ENCODE results near the gene HTT-AS.
A peak's percentile ranks its signal among the peaks of the same experiment; 100 is the strongest.
"Not testable (repeated sequence)": the region's sequence is repeated elsewhere in the genome, so short reads cannot be mapped to it uniquely, and the experiment has no call there.

The HTT-AS gene

DNA sequence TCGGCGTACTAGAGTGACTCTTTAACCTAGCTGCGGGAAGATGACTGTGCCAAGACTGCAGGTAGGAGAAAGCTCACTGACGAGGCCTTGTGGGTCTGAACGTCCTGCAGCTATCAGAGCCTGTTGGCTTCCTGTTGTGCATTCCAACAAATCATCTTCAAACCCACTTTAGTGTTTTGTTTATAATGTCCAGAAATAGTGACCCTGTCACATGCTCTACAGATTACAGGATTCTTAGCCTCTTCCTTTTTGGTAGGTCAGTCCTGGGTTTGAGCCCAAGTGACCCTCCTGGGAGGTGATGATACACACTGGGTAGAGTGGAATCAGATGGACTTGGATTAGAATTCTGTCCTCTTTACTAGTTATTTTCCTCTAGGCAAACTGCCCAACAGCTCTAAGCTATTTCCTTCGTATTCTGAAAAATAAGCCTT is 33.4 kb upstream of the HTT-AS start:
- peak overlapping the region; percentile 57 for H3K27ac ChIP-seq

DNA sequence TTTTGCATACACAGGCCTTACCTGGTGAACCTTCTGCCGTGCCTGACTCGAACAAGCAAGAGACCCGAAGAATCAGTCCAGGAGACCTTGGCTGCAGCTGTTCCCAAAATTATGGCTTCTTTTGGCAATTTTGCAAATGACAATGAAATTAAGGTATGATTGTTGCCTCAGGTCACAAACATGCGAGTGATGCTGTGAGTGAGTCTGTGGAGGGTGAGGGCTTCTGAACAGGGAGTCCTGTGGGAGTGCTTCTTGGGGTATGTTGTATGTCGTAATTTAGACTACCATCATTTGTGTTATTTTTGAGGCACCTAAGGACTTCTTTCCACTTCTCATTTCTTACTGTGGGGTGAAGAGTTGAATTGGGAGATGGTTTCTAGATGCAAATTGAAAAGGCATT is 32.9 kb upstream of the HTT-AS start:
- Histone ChIP-seq H3K79me2 (peaks cover 4% of the 10 kb centered on the region), H3K27me3 (ENCODE audit: control insufficient read depth, insufficient read depth, low read length) (no peaks in the 10 kb centered on the region), H3K9me3 (ENCODE audit: control insufficient read depth, low read length) (no peaks in the 10 kb centered on the region), H3K27ac (no peak overlapping the region), H2AFZ (no peak overlapping the region), H3K4me1 (no peaks in the 10 kb centered on the region), H3K4me3 (ENCODE audit: low read depth, low read length) (no peak overlapping the region), H3K36me3 (ENCODE audit: control insufficient read depth, insufficient read depth, low read length) (no peaks in the 10 kb centered on the region), H3K4me2 (ENCODE audit: low read length) (no peak overlapping the region), H3K9ac (no peak overlapping the region)
- TF ChIP-seq, protein P1, sequence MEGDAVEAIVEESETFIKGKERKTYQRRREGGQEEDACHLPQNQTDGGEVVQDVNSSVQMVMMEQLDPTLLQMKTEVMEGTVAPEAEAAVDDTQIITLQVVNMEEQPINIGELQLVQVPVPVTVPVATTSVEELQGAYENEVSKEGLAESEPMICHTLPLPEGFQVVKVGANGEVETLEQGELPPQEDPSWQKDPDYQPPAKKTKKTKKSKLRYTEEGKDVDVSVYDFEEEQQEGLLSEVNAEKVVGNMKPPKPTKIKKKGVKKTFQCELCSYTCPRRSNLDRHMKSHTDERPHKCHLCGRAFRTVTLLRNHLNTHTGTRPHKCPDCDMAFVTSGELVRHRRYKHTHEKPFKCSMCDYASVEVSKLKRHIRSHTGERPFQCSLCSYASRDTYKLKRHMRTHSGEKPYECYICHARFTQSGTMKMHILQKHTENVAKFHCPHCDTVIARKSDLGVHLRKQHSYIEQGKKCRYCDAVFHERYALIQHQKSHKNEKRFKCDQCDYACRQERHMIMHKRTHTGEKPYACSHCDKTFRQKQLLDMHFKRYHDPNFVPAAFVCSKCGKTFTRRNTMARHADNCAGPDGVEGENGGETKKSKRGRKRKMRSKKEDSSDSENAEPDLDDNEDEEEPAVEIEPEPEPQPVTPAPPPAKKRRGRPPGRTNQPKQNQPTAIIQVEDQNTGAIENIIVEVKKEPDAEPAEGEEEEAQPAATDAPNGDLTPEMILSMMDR (IDR thresholded peaks at IDR 0.05), result no peak

More for the DNA sequence above, 33.4 kb upstream of the HTT-AS start:
- Histone ChIP-seq H3K4me2 (ENCODE audit: low read length) (no peak overlapping the region), H3K9me3 (ENCODE audit: control insufficient read depth, low read length) (no peaks in the 10 kb centered on the region), H3K79me2 (peaks cover 4% of the 10 kb centered on the region), H3K9ac (no peak overlapping the region), H2AFZ (no peak overlapping the region), H3K4me1 (no peaks in the 10 kb centered on the region), H3K4me3 (ENCODE audit: low read depth, low read length) (no peak overlapping the region), H3K36me3 (ENCODE audit: control insufficient read depth, insufficient read depth, low read length) (no peaks in the 10 kb centered on the region), H3K27me3 (ENCODE audit: control insufficient read depth, insufficient read depth, low read length) (no peaks in the 10 kb centered on the region)
- TF ChIP-seq, protein P1 (IDR thresholded peaks at IDR 0.05), result no peak

DNA sequence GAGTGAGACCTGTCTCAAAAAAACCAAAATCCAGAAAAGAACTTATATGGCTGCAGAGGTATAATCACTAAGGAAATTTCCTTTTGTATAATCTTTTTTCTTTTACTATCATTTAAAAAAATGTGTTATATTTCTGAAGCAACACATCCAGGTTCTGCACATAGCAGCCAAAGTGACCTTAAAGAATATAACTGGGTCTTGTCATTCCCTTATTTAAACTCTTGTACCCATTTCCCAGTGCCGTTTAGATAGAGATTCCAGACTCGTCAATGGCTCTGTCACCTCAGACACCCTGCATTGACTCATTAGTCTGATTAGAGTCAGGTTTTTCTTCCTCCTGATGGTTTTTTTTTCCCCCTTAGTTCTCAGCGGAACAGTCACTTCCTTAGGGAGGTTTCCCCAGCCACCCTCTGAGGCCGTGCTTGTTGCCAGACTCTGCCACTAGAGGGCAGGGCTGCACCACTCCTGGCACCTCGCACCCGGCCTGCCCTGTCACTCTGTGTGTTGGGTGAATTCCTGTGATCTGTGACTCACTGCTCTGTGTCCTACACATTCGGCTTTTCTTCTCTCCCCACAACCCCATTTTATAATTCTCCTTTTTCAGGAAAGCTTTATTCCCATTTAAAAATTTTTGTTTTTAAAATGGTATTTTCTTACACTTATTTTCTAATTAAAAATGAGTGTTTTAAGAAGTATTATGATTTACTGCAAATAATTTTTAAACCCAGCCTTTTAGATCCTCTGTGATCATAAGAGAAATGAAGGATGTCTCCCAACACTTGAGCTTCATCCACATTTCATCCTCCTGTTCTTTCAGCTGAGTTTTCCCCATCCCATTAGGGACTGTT is 32.2 kb upstream of the HTT-AS start:
- peaks cover 4% of the 10 kb centered on the region for H3K79me2 ChIP-seq
- H3K9me3 ChIP-seq (ENCODE audit: control insufficient read depth, low read length), result no peaks in the 10 kb centered on the region
- H3K27me3 ChIP-seq (ENCODE audit: control insufficient read depth, insufficient read depth, low read length), result no peaks in the 10 kb centered on the region
- H3K4me1 ChIP-seq, result no peaks in the 10 kb centered on the region
- H3K4me3 ChIP-seq (ENCODE audit: low read depth, low read length), result no peak overlapping the region
- H3K4me2 ChIP-seq (ENCODE audit: low read length), result no peak overlapping the region
- no peak overlapping the region for H2AFZ ChIP-seq
- TF ChIP-seq, protein P1 (IDR thresholded peaks at IDR 0.05), result peak; percentile 77
- no peak overlapping the region for H3K27ac ChIP-seq
- no peak overlapping the region for H3K9ac ChIP-seq
- H3K36me3 ChIP-seq (ENCODE audit: control insufficient read depth, insufficient read depth, low read length), result no peaks in the 10 kb centered on the region

DNA sequence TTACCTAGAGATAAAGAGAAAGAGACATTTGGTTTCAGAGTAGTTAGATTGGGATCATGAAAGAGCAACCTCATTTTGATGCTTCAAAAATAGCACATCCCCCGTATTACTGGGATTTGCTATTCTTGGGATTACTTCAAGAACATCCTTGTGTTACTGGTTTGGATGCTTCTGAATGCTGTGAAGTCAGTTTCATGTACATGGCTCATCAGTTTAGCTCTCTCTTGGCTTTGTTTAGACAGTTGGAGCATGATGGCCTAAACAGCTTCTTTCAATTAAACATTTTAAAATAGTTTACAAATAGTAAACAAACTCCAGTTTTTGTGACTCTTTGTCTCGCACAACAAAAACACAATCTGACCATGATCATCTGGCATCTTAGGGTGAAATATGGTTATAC is 24.0 kb upstream of the HTT-AS start:
- H3K27ac ChIP-seq, result no peak overlapping the region
- no peak overlapping the region for H3K4me3 ChIP-seq (ENCODE audit: low read depth, low read length)
- TF ChIP-seq, protein P1 (IDR thresholded peaks at IDR 0.05), result no peak
- no peak overlapping the region for H2AFZ ChIP-seq
- no peak overlapping the region for H3K4me2 ChIP-seq (ENCODE audit: low read length)
- H3K9ac ChIP-seq, result no peak overlapping the region
- no peaks in the 10 kb centered on the region for H3K9me3 ChIP-seq (ENCODE audit: control insufficient read depth, low read length)
- no peaks in the 10 kb centered on the region for H3K27me3 ChIP-seq (ENCODE audit: control insufficient read depth, insufficient read depth, low read length)
- no peaks in the 10 kb centered on the region for H3K36me3 ChIP-seq (ENCODE audit: control insufficient read depth, insufficient read depth, low read length)
- no peaks in the 10 kb centered on the region for H3K79me2 ChIP-seq
- no peaks in the 10 kb centered on the region for H3K4me1 ChIP-seq

DNA sequence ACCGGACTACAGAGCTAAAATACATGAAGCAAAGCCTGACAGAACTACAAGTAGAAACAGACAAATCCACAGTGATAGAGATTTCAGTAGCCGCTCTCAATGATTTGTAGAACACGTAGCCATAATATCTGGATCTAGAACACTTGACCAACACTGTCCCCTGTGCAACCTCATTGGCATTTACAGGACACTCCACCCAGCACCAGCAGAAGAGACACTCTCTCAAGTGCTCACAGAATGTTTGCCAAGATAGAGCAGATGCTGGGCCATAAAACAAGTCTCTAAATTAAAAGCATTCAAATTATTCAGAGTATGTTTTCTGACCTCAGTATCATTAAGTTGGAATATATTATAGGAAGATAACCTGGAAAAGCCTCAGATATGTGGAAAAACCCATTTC is 21.9 kb upstream of the HTT-AS start:
- no peaks in the 10 kb centered on the region for H3K27me3 ChIP-seq (ENCODE audit: control insufficient read depth, insufficient read depth, low read length)
- no peak overlapping the region for H3K9ac ChIP-seq
- no peak overlapping the region for H2AFZ ChIP-seq
- H3K27ac ChIP-seq, result no peak overlapping the region
- H3K79me2 ChIP-seq, result no peaks in the 10 kb centered on the region
- H3K4me3 ChIP-seq (ENCODE audit: low read depth, low read length), result no peak overlapping the region
- TF ChIP-seq, protein P1 (IDR thresholded peaks at IDR 0.05), result no peak
- H3K9me3 ChIP-seq (ENCODE audit: control insufficient read depth, low read length), result no peaks in the 10 kb centered on the region
- H3K36me3 ChIP-seq (ENCODE audit: control insufficient read depth, insufficient read depth, low read length), result no peaks in the 10 kb centered on the region
- H3K4me1 ChIP-seq, result no peaks in the 10 kb centered on the region
- no peak overlapping the region for H3K4me2 ChIP-seq (ENCODE audit: low read length)

DNA sequence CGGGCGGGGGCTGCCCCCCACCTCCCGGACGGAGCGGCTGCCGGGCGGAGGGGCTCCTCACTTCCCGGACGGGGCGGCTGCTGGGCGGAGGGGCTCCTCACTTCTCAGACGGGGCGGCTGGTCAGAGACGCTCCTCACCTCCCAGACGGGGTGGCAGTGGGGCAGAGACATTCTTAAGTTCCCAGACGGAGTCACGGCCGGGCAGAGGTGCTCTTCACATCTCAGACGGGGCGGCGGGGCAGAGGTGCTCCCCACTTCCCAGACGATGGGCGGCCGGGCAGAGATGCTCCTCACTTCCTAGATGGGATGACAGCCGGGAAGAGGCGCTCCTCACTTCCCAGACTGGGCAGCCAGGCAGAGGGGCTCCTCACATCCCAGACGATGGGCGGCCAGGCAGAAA is 20.4 kb upstream of the HTT-AS start:
- H3K9ac ChIP-seq; H3K27me3 ChIP-seq (ENCODE audit: control insufficient read depth, insufficient read depth, low read length): not testable (repeated sequence)

More for the DNA sequence above, 20.4 kb upstream of the HTT-AS start:
- H3K9me3 ChIP-seq (ENCODE audit: control insufficient read depth, low read length); H2AFZ ChIP-seq; H3K36me3 ChIP-seq (ENCODE audit: control insufficient read depth, insufficient read depth, low read length); H3K79me2 ChIP-seq; H3K4me1 ChIP-seq; H3K4me2 ChIP-seq (ENCODE audit: low read length); H3K27ac ChIP-seq; H3K4me3 ChIP-seq (ENCODE audit: low read depth, low read length): not testable (repeated sequence)
